Suppressor macrophage treated with lipopolysaccharide for 4 hours (primary cell): ENCODE data around the gene HSPG2.
"Not testable (repeated sequence)": the region's sequence is repeated elsewhere in the genome, so short reads cannot be mapped to it uniquely, and the experiment has no call there.

ENCODE experiments used
- DNase-seq: peaks from one replicate; pipeline ENCODE4 v3.0.0-alpha.2; 2020

Gene HSPG2

DNA sequence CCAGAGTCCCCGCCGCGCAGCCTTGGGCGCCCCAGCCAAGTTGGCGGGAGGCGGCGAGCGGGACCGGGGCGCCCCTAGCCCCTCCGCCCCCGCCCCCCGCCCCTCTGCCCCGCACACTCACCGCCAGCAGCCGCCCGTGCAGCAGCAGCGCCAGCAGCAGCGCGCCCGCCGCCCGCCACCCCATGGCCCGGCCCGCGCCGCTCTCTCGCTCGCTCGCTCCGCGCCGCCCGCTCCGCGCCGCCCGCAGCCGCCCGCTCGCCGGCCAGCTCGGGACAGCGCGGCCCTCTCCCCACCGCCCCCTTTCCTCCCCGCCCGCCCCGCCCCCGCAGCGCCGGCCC lies at the start of gene HSPG2:
HSPG2 (minus strand) TSS at position 277 of the 338 bp plus-strand sequence; CDS start at position 184, 93 bp downstream.
- DNase-seq: no peak

DNA sequence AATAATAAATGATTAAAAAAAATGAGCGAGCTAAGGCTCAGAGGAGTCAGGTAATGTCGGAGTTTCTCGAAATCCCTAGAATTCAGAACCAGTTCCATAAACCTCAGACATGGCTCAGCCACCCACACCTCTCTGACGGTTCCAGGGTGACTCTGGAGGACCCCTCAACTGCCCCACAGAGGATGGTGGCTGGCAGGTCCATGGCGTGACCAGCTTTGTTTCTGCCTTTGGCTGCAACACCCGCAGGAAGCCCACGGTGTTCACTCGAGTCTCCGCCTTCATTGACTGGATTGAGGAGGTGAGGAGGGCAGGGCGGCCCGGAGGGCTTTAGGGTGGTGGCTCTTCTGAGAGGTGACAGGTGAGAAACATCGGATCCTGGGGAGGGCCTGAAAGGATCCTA lies 49.3 kb upstream of the HSPG2 start:
- not testable (repeated sequence) for DNase-seq

DNA sequence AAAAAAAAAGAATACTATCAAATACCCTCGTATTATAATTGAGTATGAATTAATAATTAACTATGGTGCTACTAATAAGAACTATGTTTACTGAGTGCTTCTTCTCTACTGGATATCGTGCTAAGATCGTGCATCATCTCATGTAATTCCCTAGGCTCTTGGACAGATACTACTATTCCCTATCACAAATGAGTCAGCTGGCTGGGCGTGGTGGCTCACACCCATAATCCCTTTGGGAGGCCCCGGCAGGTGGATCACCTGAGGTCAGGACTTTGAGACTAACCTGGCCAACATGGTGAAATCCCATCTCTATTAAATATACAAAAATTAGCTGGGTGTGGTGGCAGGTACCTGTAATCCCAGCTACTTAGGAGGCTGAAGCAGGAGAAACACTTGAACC lies 48.8 kb upstream of the HSPG2 start:
- not testable (repeated sequence) for DNase-seq

DNA sequence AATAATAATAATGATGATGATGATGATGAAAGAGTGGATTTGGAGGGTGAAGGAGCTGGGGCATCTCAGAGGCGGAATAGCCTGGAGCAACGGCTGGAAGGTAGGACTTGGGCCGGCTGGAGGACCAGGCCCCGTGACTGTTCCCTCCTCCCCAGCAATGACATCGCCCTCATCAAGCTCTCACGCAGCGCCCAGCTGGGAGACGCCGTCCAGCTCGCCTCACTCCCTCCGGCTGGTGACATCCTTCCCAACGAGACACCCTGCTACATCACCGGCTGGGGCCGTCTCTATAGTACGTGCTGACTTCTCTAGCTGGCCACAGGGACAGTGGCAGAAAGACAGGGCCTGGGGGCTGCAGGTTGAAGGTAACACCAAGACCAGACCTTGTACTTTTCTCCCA lies 46.4 kb upstream of the HSPG2 start:
- DNase-seq: not testable (repeated sequence)

DNA sequence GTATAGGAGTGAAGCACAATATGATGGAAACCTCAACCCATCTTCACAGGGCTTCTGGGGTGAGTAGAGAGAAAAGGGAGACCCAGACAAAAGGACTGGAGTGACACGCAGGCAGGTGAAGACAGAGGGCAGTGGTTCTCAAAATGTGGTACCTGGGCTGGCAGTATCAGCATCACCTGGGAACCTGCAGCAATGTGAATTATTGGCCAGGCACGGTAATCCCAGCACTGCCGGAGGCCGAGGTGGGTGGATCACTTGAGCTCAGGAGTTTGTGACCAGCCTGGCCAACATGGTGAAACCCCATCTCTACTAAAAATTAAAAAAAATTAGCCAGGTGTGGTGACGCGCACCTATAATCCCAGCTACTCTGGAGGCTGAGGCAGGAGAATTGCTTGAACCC lies 45.0 kb upstream of the HSPG2 start:
- DNase-seq: not testable (repeated sequence)

DNA sequence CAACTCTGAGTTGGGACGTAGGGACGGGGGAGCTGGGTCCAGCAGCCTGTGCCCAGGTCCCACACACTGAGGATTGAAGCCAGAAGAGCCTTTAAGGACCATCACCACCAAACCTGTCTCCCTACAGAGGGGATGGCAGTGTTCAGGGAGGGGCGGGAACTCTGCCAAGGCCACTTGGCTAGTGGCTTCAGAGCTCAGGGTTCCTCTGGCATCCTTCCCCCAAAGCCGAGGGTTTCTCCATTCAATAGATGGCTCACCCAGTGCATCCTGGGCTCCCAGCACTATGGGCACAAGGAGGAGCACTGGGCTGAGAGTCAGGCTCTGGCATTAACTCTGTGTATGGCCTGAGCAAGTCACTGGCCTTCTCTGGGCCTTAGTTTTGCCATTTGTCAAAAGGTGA lies 44.1 kb upstream of the HSPG2 start:
- DNase-seq: not testable (repeated sequence)

DNA sequence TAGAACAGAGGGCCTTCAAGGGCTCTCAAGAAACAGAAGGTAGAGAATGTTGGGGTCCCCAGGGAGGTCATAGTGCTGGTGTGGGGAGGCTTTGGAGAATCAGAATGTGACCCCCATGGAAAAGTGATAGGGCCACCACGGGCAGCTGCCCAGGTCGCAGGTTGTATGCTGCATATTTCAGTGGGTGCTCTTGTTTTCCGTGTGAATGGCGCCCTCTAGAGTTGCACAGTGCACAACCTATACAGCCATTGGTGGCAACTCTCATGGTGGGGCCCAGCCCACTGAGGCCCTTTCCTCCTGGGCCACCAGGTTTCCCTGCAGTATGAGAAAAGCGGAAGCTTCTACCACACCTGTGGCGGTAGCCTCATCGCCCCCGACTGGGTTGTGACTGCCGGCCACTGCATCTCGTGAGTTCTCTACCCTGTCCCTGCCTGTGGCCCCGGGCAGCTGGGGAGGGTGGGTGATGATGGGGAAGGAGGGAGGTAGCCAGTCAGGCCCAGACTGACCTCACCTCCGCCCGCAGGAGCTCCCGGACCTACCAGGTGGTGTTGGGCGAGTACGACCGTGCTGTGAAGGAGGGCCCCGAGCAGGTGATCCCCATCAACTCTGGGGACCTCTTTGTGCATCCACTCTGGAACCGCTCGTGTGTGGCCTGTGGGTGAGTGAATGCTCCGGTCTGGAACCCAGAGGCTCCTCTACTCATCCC lies 43.6 kb upstream of the HSPG2 start:
- DNase-seq: not testable (repeated sequence)

DNA sequence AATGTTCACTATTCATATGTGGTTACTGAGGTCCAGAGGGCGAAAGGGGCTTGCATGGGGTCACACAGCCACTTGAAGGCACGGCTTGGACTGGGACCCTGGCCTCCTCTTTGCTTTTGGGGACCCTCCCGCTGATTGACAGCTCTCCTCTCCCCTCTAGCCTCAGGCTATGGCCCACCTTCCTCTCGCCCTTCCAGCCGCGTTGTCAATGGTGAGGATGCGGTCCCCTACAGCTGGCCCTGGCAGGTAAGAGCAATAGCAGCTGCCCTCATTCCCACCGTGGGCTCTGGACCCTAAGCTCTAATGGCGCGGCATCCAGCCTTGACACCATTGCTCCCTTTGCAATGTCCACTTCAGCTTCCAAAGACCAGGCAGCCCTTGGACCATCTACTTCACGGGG lies 41.1 kb upstream of the HSPG2 start:
- not testable (repeated sequence) for DNase-seq

DNA sequence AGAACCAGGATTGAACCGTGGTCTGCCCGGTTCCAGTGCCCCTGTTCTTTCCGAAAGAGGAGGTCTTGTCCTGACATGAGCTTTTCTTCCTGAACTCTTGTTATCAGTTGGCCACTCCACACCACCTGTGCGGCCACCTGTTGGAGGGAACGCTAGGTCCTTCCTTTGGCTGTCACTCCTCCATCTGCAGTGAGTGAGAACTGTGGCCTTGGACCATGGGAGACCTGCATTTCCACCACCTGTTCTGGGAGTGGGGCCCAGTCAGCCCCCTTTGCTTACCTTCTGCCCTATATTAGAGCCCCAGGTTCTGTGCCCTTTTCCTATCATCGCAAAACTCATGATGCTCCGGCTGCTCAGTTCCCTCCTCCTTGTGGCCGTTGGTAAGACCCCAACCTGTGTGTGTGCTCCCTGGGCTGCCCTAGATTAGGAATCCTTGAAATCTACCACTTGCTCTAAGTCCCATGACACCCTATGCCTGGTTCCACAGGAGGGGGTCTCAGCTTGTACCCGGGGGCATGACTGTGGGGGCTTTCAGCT lies 39.7 kb upstream of the HSPG2 start, which contains the start of gene CELA3B:
CELA3B (plus strand) TSS at position 320 of the 537 bp plus-strand sequence; CDS start at position 338, 18 bp downstream.
- not testable (repeated sequence) for DNase-seq

DNA sequence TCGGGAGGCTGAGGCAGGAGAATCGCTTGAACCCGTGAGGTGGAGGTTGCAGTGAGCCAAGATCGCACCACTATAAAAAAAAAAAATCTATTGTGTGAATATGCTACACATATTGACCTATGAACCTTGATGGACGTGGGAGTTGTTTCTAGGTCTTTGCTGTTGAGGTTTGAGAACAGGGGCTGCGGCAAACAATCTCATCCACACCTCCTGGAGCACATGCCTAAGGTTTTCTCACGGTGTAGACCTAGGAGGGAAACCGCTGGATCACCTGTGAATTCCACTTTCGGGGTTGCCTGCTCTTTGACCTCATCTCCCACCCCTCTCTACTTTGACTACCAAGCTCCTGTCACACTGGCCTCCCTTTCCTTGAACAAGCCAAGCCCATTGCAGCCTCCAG lies 38.2 kb upstream of the HSPG2 start:
- DNase-seq: not testable (repeated sequence)

DNA sequence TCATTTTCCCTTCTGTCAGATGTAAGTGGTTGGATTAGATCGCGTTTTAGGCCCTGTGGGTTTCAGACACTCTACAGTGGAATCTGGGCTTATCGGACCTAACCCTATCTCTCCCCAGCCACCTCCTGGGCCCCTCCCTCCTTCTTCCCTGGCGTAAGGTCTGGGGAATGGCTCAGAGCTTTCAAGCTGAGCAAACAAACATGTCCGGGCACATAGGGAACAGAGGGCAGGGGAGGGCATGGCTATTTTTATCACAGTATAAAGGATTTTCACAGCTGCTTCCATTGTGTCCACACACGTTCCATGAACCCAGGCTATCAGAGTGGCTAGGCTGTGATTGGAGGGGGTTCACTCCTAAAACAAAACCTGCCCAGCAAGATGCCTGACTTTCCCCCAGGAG lies 37.6 kb upstream of the HSPG2 start:
- DNase-seq: not testable (repeated sequence)

DNA sequence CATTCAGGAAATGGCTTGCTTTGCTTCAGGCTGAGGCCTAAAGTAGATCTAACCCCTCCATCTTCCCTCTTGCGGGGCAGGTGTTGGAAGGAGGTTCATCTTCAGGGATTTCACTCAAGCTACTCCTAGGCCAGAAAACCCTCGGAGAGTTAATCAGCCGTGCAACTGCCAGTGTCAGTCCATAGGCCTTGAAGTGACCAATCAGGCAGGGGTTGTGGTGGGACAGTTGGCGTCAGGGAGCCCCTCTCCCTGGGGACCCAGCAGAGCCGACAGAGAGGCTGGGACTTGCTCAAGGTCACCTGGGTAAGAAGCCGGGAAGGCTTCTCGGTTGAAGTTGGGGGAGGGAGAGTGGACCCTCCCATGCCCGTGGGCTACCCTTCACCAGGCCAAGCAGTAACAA lies 36.8 kb upstream of the HSPG2 start:
- DNase-seq: not testable (repeated sequence)

DNA sequence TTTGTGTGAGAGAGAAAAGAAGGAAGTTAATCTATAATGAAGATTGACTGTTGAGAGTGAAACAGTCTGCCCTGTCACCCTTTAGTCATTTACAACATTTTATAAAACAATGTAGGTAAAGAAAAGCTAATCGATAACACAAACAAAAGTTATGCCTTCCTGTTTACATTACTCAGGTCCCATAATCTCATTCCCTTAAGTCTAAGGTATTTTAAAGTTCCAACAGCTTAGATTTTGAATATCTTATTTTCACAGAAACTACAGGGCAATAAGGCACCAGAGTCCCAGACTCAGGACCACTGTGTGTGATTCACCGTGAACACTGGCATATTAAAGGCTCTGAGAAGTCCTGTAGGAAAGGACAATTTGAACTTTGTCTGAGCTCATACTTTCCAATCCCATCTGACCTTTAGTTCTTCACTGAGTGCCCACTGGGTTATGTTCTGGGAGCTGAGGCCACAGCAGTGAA lies 35.9 kb upstream of the HSPG2 start:
- DNase-seq: not testable (repeated sequence)

DNA sequence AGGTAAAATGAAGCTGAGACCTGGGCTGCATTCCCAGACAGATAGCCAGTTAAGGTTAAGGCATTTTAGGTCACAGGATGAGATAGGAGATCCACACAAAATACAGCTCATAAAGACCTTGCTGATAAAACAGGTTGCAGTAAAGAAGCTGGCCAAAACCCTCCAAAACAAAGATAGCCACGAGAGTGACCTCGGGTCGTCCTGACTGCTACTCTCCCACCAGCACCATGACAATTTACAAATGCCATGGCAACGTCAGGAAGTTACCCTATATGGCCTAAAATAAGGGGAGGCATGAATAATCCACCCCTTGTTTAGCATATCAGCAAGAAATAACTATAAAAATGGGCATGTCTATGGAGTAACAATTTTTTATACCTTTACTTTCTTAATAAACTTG lies 33.4 kb upstream of the HSPG2 start:
- not testable (repeated sequence) for DNase-seq

DNA sequence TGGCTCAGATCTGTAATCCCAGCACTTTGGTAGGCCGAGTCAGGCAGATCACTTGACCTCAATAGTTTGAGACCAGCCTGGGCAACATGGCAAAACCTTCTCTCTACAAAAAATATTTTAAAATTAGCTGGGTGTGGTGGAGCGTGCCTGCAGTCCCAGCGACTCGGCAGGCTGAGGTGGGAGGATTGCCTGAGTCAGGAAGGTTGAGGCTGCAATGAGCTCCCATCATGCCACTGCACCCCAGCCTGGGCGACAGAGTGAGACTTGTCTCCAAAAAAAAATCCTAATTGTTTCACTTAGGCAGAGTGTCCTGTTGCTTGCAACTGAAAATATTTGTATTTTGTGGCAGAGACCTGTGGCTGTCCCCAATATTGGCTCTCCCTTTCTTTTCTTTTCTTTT lies 32.0 kb upstream of the HSPG2 start:
- not testable (repeated sequence) for DNase-seq

DNA sequence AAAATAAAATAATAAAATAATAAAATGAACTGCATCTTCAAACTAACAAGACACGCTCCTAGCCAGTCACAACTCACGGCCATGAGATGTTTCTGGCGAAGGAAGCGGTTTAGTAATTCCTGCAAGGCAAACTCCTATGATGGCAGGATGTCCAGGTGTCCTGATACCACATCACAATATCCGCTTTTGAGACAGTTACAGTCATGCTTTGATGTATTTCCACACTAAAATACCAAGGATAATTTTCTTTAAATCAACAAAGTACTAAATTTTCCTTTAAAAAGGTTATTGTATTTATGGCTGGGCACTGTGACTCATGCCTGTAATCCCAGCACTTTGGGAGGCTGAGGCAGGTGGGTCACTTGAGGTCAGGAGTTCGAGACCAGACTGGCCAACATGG lies 30.1 kb upstream of the HSPG2 start:
- not testable (repeated sequence) for DNase-seq

DNA sequence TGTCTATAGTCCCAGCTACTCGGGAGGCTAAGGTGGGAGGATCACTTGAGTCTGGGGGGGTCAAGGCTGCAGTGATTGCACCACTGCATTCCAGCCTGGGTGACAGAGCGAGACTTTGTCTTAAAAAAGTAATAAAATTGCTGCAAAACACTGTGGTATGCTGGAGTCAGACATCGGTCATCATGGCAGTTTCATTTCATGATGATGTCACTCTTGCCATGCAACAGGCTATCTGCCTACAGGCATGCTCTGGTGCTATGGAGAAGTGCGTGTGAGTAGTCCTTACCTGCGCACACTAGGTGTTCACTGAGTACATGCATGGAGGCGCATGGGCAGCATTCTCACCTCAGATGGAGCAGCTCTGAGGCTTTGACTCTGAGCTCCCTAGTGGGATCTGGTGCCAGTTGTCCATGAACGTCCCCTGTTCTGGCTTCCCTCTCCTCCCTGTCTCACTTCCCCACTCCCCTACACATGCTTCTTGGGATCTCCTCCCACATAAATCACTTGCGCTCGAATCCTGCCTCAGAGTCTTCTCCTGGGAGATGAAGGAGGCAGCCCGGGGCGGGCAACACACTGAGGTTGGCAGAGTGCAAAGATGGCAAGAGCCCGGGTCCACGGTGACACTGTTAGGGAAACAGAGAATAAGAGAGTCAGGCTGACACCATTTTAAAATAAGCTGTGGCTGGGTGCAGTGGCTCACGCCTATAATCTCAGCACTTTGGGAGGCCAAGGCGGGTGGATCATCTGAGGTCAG lies 29.3 kb upstream of the HSPG2 start:
- DNase-seq: peak; percentile 45

DNA sequence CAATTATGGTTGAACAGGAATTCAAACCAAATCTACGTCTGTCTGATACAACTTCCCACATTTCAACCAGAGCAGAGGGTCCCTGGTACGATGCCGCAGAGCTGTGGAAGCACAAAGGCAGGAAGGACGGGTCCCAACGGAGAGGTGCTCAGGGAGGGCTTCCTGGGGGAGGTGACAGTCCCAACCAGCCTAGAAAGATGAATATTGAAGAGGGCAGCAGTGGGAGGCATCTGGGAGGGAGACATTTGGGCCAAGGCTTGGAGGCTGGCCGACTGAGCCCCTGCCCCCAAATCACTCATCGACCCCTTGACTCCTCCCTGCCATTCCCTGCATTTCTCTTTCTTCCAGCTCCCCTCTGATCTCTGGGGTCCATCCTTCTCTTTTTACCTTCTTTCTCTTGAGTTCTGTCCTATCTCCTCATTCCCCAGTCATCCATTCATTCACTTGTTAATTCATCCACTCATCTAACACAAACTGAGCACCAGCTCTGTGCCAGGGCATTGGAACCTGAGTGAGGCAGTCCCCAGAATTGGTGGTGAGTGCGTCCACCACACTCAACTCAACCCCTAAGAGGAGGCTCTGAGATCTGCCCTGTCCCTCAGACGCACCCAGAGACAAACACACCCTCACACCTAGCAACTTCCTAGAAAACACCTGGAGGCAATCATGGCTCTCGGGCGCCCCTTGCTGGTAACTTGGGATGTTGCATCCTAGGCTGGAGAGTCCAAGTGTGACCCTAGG lies 26.5 kb upstream of the HSPG2 start:
- DNase-seq: peak; percentile 78

DNA sequence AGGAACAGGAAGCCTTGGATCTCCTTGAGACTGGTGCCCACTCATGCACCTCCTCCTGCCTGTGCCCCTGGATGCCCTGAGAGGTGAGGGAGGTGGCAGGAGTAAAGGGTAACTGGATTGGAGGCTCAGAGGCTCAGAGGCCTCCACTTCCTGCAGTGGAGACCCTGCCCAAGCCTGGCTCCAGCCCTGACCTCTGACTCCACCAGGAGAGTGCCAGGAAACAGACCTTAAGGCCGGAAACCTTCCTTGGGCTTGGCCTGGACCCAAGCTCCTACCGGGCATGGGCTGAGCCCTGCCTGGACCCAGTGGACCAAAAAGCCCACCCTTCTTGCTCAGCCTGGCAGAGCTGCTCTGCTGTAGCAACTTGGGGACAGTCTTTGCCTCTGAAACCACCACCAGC lies 24.7 kb upstream of the HSPG2 start:
- no peak for DNase-seq

DNA sequence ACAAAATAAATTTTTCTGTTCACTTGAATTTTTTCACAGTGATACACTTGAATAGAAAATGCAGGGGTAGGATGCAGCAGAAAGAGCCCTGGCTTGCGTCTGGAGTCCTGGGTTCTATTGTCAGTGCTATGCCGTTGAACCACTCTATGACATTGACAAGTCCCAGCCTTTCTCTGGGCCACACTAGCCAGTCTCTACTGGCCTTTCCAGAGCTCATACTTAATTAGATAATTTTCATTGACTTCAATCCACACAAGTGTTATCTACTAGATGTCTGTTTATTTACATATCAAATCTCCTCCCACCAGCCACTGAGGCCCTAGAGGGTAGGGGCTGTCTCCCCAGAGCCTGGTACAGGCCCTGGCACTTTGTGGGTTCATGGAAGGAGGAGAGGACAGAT lies 24.2 kb upstream of the HSPG2 start:
- DNase-seq: no peak

DNA sequence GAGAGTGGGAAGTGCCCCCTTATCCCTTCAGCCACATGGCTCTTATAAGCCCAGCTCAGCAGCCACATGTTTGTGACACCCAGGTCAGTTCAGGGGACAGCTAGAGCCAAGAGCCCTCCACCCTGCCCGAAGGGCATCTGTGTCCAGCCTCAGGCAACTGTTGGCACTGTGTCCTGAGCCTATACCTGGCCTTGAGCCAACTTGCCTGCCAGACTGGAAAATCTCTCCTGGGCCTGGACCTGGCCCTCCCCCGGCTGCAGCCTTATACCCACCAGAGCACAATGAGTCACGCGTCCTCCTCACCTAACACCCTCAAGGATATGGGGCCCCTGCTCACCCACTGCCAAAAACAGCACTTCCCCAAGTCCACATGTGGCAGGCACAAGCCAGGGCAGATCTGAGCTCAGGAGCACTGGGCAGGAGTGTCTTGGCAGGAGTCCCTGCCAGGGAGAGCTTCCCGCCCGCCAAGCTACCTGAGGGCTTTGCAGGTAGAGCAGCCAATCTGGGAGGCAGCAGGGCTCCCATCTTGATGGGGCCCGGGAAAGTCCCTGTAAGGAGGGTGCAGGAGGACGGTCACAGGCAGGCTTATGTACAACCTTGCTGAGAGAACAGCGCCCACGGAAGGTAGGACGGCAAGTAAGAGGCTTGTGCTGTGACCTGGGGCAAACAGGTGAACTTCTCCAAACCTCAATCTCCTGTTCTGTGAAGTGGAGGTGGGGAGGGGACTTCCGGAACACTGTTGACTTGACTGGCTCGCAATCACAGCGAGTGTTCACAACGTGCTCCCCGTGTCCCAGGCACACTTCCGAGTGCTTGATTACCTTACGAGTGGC lies 19.8 kb upstream of the HSPG2 start:
- DNase-seq: no peak
